K562 (cell line): ENCODE data around the gene OR52B6.

Experiments used
- KAT7 ChIP-seq: sonication (generic); formaldehyde crosslinking; IDR thresholded peaks from 2 replicates; pipeline ENCODE4 v1.8.0; 2022; ENCODE audit warnings: missing genetic modification reagents, mild to moderate bottlenecking, borderline replicate concordance
- KAT8 ChIP-seq: fragments of 450-650 bp; IDR thresholded peaks from 2 replicates; pipeline ENCODE4 v1.6.1; 2016; ENCODE audit warnings: low read depth, mild to moderate bottlenecking
- KLF16 ChIP-seq: IDR thresholded peaks from 2 replicates; pipeline ENCODE4 v1.6.1; 2016; ENCODE audit warnings: antibody characterized with exemption
- MTA2 ChIP-seq: fragments of 450-650 bp; IDR thresholded peaks from 2 replicates; pipeline ENCODE4 v1.6.1; 2016; ENCODE audit warnings: low read depth
- ZNF274 ChIP-seq: IDR thresholded peaks from 2 replicates; pipeline ENCODE4 v1.6.1; 2011; ENCODE audit warnings: low read depth, mild to moderate bottlenecking, low read length, moderate library complexity, borderline replicate concordance
- ZNF76 ChIP-seq: fragments of 250-450 bp; sonication (Bioruptor Pico); IDR thresholded peaks from 2 replicates; pipeline ENCODE4 v1.4.0; 2020; ENCODE audit warnings: mild to moderate bottlenecking, moderate library complexity, borderline replicate concordance
- TF ChIP-seq, protein P1 (sequence below), 3 experiments: fragments of 200-800 bp in 1 of 3; fragments of 250-450 bp in 1 of 3; fragments of 450-650 bp in 1 of 3; sonication (Bioruptor Pico) in 1 of 3; sonication (Bioruptor generic) in 1 of 3; formaldehyde crosslinking in 1 of 3; IDR thresholded peaks; 2 replicates each; pipeline versions ENCODE4 v1.6.1 to v1.8.0; 2016 to 2022; ENCODE audit warnings: mild to moderate bottlenecking in 2 of 3, missing genetic modification characterization in 2 of 3, missing compliant biosample characterization in 1 of 3, moderate library complexity in 1 of 3
- TF ChIP-seq, protein P2 (sequence below): fragments of 200-800 bp; sonication (Bioruptor generic); IDR thresholded peaks from 2 replicates; pipeline ENCODE4 v1.6.1; 2016; ENCODE audit warnings: missing genetic modification characterization, missing compliant biosample characterization

DNA sequence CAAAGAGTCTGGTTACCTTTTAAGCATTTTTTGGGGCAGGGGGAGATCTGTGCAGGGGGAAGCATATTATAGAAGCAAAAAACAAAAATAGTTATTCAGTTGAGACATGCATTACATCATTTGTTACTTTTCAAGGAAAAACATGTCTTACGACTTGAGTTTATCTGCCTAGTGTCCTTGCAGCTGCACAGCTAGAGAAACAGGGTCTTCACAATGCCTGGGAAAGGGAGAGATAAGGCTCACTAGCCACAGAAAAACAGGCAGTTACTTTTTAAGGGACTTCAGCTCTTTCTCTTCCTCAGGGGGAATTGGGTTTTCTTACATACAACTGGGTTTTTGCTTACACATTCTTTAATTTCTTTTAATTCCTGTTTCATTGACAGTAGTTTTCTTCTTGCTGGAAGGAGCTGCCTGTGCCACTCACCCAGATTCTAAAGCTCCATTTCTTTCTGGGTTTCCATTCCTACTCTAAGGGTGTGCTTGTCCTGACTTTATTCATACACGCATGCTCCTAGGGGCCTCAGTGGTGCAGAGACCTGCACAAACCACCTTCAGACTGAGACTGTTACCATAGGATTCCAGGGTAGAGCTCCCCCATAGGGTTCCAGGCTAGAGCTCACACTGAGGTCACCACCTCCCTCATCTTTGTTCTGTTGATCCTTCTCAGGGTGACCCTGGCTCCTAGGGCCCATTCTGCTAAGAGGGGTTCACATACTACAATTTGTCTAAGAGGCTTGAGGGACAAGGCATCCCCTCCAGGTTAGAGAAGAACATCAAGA lies 49.4 kb upstream of the OR52B6 start:
- TF ChIP-seq, protein P1, sequence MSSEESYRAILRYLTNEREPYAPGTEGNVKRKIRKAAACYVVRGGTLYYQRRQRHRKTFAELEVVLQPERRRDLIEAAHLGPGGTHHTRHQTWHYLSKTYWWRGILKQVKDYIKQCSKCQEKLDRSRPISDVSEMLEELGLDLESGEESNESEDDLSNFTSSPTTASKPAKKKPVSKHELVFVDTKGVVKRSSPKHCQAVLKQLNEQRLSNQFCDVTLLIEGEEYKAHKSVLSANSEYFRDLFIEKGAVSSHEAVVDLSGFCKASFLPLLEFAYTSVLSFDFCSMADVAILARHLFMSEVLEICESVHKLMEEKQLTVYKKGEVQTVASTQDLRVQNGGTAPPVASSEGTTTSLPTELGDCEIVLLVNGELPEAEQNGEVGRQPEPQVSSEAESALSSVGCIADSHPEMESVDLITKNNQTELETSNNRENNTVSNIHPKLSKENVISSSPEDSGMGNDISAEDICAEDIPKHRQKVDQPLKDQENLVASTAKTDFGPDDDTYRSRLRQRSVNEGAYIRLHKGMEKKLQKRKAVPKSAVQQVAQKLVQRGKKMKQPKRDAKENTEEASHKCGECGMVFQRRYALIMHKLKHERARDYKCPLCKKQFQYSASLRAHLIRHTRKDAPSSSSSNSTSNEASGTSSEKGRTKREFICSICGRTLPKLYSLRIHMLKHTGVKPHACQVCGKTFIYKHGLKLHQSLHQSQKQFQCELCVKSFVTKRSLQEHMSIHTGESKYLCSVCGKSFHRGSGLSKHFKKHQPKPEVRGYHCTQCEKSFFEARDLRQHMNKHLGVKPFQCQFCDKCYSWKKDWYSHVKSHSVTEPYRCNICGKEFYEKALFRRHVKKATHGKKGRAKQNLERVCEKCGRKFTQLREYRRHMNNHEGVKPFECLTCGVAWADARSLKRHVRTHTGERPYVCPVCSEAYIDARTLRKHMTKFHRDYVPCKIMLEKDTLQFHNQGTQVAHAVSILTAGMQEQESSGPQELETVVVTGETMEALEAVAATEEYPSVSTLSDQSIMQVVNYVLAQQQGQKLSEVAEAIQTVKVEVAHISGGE (CRISPR knock-in tag; IDR thresholded peaks at IDR 0.05): no peak
- TF ChIP-seq MTA2 (peak; percentile 64), ZNF76 (CRISPR knock-in tag) (no peak), ZNF274 (no peak), KLF16 (no peak), KAT7 (CRISPR knock-in tag) (no peak), KAT8 (no peak)
- TF ChIP-seq, protein P2, sequence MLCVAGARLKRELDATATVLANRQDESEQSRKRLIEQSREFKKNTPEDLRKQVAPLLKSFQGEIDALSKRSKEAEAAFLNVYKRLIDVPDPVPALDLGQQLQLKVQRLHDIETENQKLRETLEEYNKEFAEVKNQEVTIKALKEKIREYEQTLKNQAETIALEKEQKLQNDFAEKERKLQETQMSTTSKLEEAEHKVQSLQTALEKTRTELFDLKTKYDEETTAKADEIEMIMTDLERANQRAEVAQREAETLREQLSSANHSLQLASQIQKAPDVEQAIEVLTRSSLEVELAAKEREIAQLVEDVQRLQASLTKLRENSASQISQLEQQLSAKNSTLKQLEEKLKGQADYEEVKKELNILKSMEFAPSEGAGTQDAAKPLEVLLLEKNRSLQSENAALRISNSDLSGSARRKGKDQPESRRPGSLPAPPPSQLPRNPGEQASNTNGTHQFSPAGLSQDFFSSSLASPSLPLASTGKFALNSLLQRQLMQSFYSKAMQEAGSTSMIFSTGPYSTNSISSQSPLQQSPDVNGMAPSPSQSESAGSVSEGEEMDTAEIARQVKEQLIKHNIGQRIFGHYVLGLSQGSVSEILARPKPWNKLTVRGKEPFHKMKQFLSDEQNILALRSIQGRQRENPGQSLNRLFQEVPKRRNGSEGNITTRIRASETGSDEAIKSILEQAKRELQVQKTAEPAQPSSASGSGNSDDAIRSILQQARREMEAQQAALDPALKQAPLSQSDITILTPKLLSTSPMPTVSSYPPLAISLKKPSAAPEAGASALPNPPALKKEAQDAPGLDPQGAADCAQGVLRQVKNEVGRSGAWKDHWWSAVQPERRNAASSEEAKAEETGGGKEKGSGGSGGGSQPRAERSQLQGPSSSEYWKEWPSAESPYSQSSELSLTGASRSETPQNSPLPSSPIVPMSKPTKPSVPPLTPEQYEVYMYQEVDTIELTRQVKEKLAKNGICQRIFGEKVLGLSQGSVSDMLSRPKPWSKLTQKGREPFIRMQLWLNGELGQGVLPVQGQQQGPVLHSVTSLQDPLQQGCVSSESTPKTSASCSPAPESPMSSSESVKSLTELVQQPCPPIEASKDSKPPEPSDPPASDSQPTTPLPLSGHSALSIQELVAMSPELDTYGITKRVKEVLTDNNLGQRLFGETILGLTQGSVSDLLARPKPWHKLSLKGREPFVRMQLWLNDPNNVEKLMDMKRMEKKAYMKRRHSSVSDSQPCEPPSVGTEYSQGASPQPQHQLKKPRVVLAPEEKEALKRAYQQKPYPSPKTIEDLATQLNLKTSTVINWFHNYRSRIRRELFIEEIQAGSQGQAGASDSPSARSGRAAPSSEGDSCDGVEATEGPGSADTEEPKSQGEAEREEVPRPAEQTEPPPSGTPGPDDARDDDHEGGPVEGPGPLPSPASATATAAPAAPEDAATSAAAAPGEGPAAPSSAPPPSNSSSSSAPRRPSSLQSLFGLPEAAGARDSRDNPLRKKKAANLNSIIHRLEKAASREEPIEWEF: no peak
